A673 (cell line): ENCODE measurements around the gene HS3ST4. TPM values are rescaled to one million over a fixed set of nuclear protein-coding genes. Genes with fewer than 3 reads are reported as not detected.

ENCODE experiments used
- BruUV-seq: library from RNA; stranded (reverse); fragments of 400-500 nt; replicated peaks from 2 replicates; lab custom pipeline; 2021; lab: Mats Ljungman, UMichigan
- CTCF ChIA-PET: fragments of 300-600 bp; sonication (Branson Sonifier 250); formaldehyde crosslinking; loops from one replicate; lab custom pipeline; 2022; ENCODE audit warnings: antibody characterized with exemption; lab: Charles Lee
- POLR2A ChIA-PET: fragments of 300-600 bp; sonication (Branson Sonifier 250); formaldehyde crosslinking; loops from one replicate; lab custom pipeline; 2022; ENCODE audit warnings: antibody characterized with exemption; ENCODE audit not compliant: low non-redundant PET; lab: Charles Lee
- DNase-seq: peaks from one replicate; pipeline ENCODE4 v3.0.0-alpha.2; 2015; ENCODE audit warnings: low spot score
- H3K27ac ChIP-seq: fragments of 200-600 bp; sonication (generic); 2 replicates; pipeline ENCODE4 v1.5.1; 2016; ENCODE audit warnings: mixed run types, low read depth, mild to moderate bottlenecking, mixed read lengths, antibody characterized with exemption, low read length; ENCODE audit not compliant: poor library complexity, severe bottlenecking
- H3K27me3 ChIP-seq: fragments of 200-600 bp; sonication (generic); replicated peaks from 2 replicates; pipeline ENCODE4 v1.6.1; 2017; ENCODE audit warnings: mixed run types, low read depth, mild to moderate bottlenecking, mixed read lengths, antibody characterized with exemption, low read length; ENCODE audit not compliant: insufficient read depth, poor library complexity
- H3K36me3 ChIP-seq: fragments of 200-600 bp; sonication (generic); 2 replicates; pipeline ENCODE4 v1.6.1; 2016; ENCODE audit warnings: mixed run types, mild to moderate bottlenecking, mixed read lengths, antibody characterized with exemption, low read length; ENCODE audit not compliant: insufficient read depth, poor library complexity, severe bottlenecking
- H3K4me1 ChIP-seq: fragments of 200-600 bp; sonication (generic); 2 replicates; pipeline ENCODE4 v1.6.1; 2017; ENCODE audit warnings: mixed run types, mild to moderate bottlenecking, mixed read lengths, antibody characterized with exemption, low read length; ENCODE audit not compliant: insufficient read depth, poor library complexity, severe bottlenecking
- H3K4me3 ChIP-seq: fragments of 200-600 bp; sonication (generic); 2 replicates; pipeline ENCODE4 v1.5.1; 2016; ENCODE audit warnings: low read depth, mixed run types, mild to moderate bottlenecking, mixed read lengths, low read length; ENCODE audit not compliant: poor library complexity, severe bottlenecking
- H3K9me3 ChIP-seq: fragments of 200-600 bp; sonication (generic); 2 replicates; pipeline ENCODE4 v1.6.1; 2016; ENCODE audit warnings: mixed run types, low read depth, mild to moderate bottlenecking, mixed read lengths, antibody characterized with exemption, low read length; ENCODE audit not compliant: poor library complexity, severe bottlenecking
- CTCF ChIP-seq: fragments of 300-800, 200-600 bp; sonication (generic); conservative IDR thresholded peaks from 2 replicates; pipeline ENCODE4 v1.5.1; 2017; ENCODE audit warnings: low read depth, mild to moderate bottlenecking, antibody characterized with exemption, low read length, moderate library complexity, mixed read lengths
- EZH2 ChIP-seq: fragments of 200-600 bp; sonication (generic); IDR thresholded peaks from 2 replicates; pipeline ENCODE4 v1.6.1; 2017; ENCODE audit warnings: borderline replicate concordance, low read depth, mild to moderate bottlenecking, mixed read lengths, antibody characterized with exemption, low read length; ENCODE audit not compliant: poor library complexity, severe bottlenecking
- intact Hi-C: fragments of 100-400 bp; cut with micrococcal nuclease; formaldehyde crosslinking; loops from one replicate; pipeline ENCODE4 v1.10.0; 2022; ENCODE audit not compliant: unreplicated experiment
- total RNA-seq: library from RNA; stranded (reverse); gene quantifications from 2 replicates; pipeline ENCODE4 v1.2.3, GENCODE V29; 2021

Gene HS3ST4
- total RNA-seq, 1 experiment from 2014 or later = 33.5 TPM

- Histone ChIP-seq H3K27me3 (no peaks in the 10 kb centered on the region), H3K4me3 (no peak overlapping the region), H3K27ac (no peak overlapping the region), H3K4me1 (no peaks in the 10 kb centered on the region), H3K9me3 (no peaks in the 10 kb centered on the region), H3K36me3 (no peaks in the 10 kb centered on the region)
- BruUV-seq = no TSS peak
- CTCF ChIA-PET = no interaction called here
- intact Hi-C loops = no loop called here
- POLR2A ChIA-PET = no interaction called here
- no peak for TF ChIP-seq CTCF
- TF ChIP-seq EZH2 = no peak
- no peak for DNase-seq
Observed at GRCh38 chr16:26128296-26128695, 436.5 kb downstream of the HS3ST4 start.

- Histone ChIP-seq H3K4me1 (no peaks in the 10 kb centered on the region), H3K36me3 (no peaks in the 10 kb centered on the region), H3K27ac (no peak overlapping the region), H3K4me3 (no peak overlapping the region), H3K27me3 (no peaks in the 10 kb centered on the region), H3K9me3 (no peaks in the 10 kb centered on the region)
- no TSS peak for BruUV-seq
- TF ChIP-seq EZH2 = no peak
- no peak for TF ChIP-seq CTCF
- DNase-seq = no peak
- ChIA-PET CTCF (no interaction called here), POLR2A (no interaction called here)
- intact Hi-C loops = no loop called here
Observed at GRCh38 chr16:26129997-26130396, 438.2 kb downstream of the HS3ST4 start.

- no peaks in the 10 kb centered on the region for H3K27me3 ChIP-seq
- ChIA-PET CTCF (no interaction called here), POLR2A (no interaction called here)
- no peaks in the 10 kb centered on the region for H3K9me3 ChIP-seq
- no peak overlapping the region for H3K4me3 ChIP-seq
- BruUV-seq = no TSS peak
- no peaks in the 10 kb centered on the region for H3K4me1 ChIP-seq
- H3K36me3 ChIP-seq = no peaks in the 10 kb centered on the region
- DNase-seq = peak; percentile 12
- TF ChIP-seq CTCF (no peak), EZH2 (no peak)
- intact Hi-C loops = no loop called here
- no peak overlapping the region for H3K27ac ChIP-seq
Observed at GRCh38 chr16:26133416-26134093, 441.8 kb downstream of the HS3ST4 start.
